ENCODE results near the gene MEG3.

DNA sequence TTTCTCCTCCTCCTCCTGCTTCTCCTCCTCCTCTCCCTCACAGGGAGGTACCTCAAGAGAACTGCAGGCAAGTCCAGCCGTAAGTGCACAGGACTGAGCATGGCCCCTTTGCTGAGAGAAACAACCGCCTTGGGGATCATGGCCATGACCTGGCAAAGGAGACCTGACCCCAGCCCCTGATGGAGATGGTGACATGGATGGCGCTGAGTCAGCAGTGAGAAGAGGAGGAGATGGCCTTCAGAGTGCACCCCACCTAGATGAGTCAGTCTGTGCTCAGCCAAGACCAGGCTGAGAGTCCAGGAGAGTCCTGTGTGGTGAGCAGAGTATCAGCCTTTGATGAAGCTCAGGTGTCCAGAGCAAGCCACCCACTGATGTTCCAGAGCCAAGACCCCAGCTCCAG, 36.4 kb downstream of the MEG3 start:
- no peak for TF ChIP-seq EZH2 (IDR thresholded peaks at IDR 0.05)
- no peak for TF ChIP-seq POLR2AphosphoS5 (IDR thresholded peaks at IDR 0.05; ENCODE audit: borderline replicate concordance, low read depth, low read length)
- TF ChIP-seq FOXP2 (optimal IDR thresholded peaks at IDR 0.05; ENCODE audit: control extremely low read depth, extremely low read length, insufficient read depth) = no peak

Measured in SK-N-MC (cell line).